HFF-Myc (cell line): ENCODE measurements around the gene CFAP65.

Experiments
- DNase-seq: peaks from one replicate; pipeline ENCODE4 v3.0.0-alpha.2; 2011; ENCODE audit warnings: low read depth; ENCODE audit errors: extremely low read depth
- H3K4me3 ChIP-seq: replicated peaks from 2 replicates; pipeline ENCODE4 v1.5.1; 2011; ENCODE audit warnings: low read depth, mild to moderate bottlenecking, control low read depth, low read length
- CTCF ChIP-seq: IDR thresholded peaks from 2 replicates; pipeline ENCODE4 v1.5.1; 2012; ENCODE audit warnings: mild to moderate bottlenecking, low read depth, low read length, control low read depth; ENCODE audit errors: missing control alignments

CFAP65 gene

GRCh38 chr2:219045937-219046550 is 4.7 kb upstream of the CFAP65 start:
- DNase-seq, result peak; percentile 4
- TF ChIP-seq CTCF, result no peak
- no peak overlapping the region for H3K4me3 ChIP-seq

- no peak for TF ChIP-seq CTCF
- DNase-seq, result no peak
- no peak overlapping the region for H3K4me3 ChIP-seq
These were observed 1.4 kb upstream of the CFAP65 start for GRCh38 chr2:219042750-219043149.

- no peak overlapping the region for H3K4me3 ChIP-seq
- no peak for TF ChIP-seq CTCF
- no peak for DNase-seq
These were observed 841 bp upstream of the CFAP65 start for GRCh38 chr2:219042157-219042556.

- no peak overlapping the region for H3K4me3 ChIP-seq
- TF ChIP-seq CTCF, result no peak
- no peak for DNase-seq
These were observed 2.7 kb downstream of the CFAP65 start for GRCh38 chr2:219038600-219038999.

- DNase-seq, result no peak
- TF ChIP-seq CTCF, result no peak
- H3K4me3 ChIP-seq, result no peak overlapping the region
These were observed 3.4 kb downstream of the CFAP65 start for GRCh38 chr2:219037783-219038499.

- no peak for DNase-seq
- no peak for TF ChIP-seq CTCF
- H3K4me3 ChIP-seq, result no peak overlapping the region
These were observed 5.4 kb downstream of the CFAP65 start for GRCh38 chr2:219035942-219036341.

GRCh38 chr2:219034823-219035222 is 6.5 kb downstream of the CFAP65 start:
- H3K4me3 ChIP-seq, result no peak overlapping the region
- TF ChIP-seq CTCF, result no peak
- no peak for DNase-seq
